ENCODE measurements around the gene CCL1.

Gene CCL1

DNA sequence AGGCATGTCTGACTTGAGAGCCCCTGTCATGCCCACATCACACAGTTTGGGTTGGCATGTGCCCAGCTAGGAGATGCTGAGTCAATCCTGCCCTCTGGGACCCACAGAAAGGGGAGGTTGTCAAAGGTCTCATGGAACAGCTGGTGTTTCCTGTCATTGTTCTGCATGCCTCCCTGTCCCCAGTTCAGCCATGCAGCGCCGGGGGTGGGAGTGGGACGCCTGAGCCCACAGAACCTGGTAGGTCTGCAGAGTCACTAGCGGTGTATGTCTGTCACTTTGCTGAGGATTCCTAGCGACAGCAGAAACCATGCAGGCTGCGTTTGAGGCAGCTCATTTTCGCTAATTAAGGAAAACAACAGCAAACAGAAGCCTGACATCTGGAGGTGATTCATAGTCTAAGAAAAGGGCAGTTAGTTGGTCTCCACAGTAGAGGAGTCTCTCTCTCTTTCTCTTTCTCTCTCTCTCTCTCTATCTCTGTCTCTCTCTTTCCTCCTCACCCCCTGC, 19.6 kb upstream of the CCL1 start:
- peak in 2 of 5 experiments; percentile 5 to 94 for DNase-seq

GRCh38 chr17:34379868-34380267, 16.8 kb upstream of the CCL1 start:
- peak in 1 of 5 experiments; percentile 88 for DNase-seq

GRCh38 chr17:34378664-34379101, 15.7 kb upstream of the CCL1 start:
- peak in 1 of 5 experiments; percentile 88 for DNase-seq

GRCh38 chr17:34377078-34377823, 14.2 kb upstream of the CCL1 start:
- DNase-seq: peak in 1 of 5 experiments; percentile 61

GRCh38 chr17:34375426-34375997, 12.5 kb upstream of the CCL1 start:
- DNase-seq: no peak

DNA sequence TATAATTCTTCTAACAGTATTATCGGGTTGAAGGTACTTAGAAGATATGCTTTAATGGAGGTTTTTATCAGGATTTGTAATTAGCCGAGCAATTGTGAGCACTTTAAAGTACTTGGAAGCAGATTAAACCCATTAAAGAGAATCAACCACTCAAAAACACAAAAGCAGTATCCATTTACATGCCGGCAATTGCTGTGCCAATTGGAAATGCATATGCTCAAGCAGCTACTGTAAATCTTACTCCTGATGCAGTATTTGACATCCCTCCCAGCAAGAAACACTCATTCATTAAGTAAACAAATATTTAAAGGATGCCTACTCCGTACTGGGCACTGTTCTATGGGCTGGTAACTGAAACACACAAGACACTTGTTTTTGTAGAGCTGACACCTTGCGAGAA, 11.4 kb upstream of the CCL1 start:
- no peak for DNase-seq

- DNase-seq: no peak
Observed at GRCh38 chr17:34371405-34372100, 8.5 kb upstream of the CCL1 start.

GRCh38 chr17:34370997-34371395, 8.0 kb upstream of the CCL1 start:
- peak in 1 of 5 experiments; percentile 57 for DNase-seq

- peak in 1 of 5 experiments; percentile 68 for DNase-seq
Observed at GRCh38 chr17:34370376-34370996, 7.5 kb upstream of the CCL1 start.

GRCh38 chr17:34369571-34369970, 6.5 kb upstream of the CCL1 start:
- DNase-seq: no peak

- DNase-seq: no peak
Observed at GRCh38 chr17:34368946-34369500, 6.0 kb upstream of the CCL1 start.

GRCh38 chr17:34368196-34368945, 5.3 kb upstream of the CCL1 start:
- no peak for DNase-seq

GRCh38 chr17:34367486-34368195, 4.6 kb upstream of the CCL1 start:
- no peak for DNase-seq

- DNase-seq: no peak
Observed at GRCh38 chr17:34366529-34367107, 3.6 kb upstream of the CCL1 start.

GRCh38 chr17:34366010-34366409, 3.0 kb upstream of the CCL1 start:
- no peak for DNase-seq

DNA sequence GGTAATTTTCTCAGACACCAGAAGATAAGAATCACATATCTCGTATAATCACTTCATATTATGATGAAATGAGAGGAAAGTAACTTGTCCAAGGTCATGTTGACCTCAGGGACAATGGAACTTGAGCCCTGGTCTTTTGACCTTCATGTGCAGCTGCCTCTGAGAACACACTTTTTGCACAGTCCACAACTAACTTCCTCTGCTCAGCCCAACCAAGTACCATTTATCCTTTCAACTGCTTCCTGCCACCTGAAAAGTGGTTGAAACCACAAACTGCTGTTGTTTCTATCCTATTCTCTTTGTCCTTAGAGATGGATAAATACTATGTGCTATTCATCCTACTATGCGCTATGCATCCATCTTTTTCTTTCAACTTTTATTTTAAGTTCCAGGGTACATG, 2.3 kb upstream of the CCL1 start:
- peak in 1 of 5 experiments; percentile 79 for DNase-seq

DNA sequence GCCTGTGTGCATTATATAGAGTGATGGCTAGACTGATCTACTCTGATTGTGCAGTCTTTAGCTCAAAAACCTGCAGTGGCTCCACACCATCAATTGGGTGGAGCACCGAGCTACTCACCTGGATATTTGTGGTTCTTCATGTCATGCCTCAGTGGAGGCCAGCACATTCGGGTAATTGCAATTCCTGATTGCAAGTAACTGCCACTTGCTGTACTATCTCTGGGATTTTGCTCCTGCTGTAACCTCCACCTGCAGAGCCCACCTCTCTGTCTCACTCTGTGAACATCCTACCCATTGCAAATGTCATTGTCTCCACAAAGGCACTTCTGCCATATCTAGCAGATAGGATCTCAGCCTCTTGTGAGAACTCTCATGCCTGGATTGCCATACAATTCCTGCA, 1.7 kb upstream of the CCL1 start:
- DNase-seq: no peak

DNA sequence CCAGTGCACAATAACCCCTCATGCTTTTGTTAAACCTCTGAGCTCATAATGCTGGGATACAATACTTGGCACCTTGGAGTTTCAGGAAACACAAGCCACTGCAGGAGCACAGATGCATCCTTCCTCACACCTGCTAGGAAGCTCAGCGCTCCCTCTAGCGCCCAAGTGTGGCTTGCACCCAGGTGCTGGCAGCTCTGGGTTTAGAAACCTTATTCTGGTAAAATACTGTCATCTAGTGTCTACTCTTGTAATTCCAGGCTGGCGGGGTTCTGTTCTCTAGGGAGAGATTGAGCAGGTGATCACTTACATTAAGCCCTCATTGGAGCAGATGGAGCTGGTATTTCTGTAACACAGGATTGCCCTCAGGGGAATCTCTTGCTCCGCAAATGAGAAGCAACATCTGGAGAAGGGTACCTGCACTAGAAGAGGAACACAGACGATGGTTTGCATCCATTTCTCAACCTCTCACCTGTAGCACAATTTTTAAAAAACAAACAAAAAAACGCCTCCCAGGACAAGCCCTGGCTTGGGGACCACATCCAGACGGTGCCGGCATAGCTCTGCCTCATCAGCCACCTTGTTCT, 1.5 kb downstream of the CCL1 start:
- peak in 4 of 5 experiments; percentile 16 to 85 (median 37) for DNase-seq

DNA sequence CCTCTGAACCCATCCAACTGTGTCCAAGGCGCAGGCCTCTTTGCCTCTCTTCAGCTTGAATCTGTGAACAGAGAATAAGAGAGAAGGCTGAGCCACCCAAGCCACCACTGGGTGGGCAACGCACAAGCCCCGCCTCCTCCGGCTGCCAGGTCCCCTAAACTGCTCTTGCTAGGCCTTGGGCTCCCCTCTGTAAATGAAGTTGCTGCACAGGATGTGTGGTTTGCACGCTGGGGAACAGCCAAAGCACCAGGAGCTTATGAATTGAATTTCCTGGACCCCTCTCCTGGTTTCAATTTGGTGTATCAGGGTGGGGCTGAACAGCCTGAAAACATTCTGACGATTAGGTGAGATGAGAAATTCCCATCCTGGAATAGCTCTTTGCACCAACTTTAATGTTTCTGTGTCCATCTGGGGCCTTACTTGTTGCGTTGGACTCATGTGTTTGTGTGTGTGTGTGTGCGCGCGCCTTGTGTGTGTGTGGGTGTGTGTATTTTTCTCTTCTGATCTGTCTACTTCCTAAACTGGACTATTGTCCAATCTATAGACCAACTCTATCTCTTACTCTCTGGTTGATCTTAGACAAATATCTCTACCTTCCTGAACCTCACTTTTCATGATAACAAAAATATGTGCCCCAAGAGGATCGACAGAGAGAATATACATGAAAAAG, 2.3 kb downstream of the CCL1 start:
- no peak for DNase-seq

DNA sequence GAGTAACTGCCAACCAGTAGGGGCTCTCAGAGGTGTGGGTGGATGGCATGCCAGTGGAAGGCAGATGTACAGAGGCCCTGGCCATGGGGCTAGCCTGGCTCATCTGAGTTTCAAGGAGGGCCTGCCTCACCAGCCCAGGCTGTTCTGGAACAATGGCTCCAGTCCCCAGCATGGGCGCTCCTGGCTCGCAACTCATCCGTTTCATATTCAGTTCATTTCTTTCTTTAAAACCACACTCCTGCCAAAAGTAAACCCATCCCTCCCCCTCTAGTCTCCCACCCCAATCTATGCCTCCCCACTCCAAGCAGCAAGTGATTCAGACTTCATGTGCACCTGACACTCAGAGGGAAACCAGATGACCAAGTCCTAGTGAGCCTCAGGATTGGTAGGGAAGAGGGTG, 4.4 kb downstream of the CCL1 start:
- DNase-seq: no peak
